SK-N-DZ (cell line): ENCODE results near the gene MSGN1.

Experiments
- DNase-seq: peaks from one replicate; pipeline ENCODE4 v3.0.0-alpha.2; 2015; ENCODE audit warnings: low spot score

MSGN1 gene

GRCh38 chr2:17847236-17847635 is 31.0 kb downstream of the MSGN1 start:
- DNase-seq = no peak

GRCh38 chr2:17849275-17849674 is 33.0 kb downstream of the MSGN1 start:
- peak; percentile 14 for DNase-seq

GRCh38 chr2:17850151-17850550 is 33.9 kb downstream of the MSGN1 start:
- DNase-seq = no peak

- peak; percentile 46 for DNase-seq
Measured at GRCh38 chr2:17851731-17852585, 35.7 kb downstream of the MSGN1 start.

GRCh38 chr2:17853799-17854198 is 37.5 kb downstream of the MSGN1 start:
- no peak for DNase-seq

GRCh38 chr2:17857021-17857420 is 40.8 kb downstream of the MSGN1 start:
- no peak for DNase-seq

GRCh38 chr2:17858064-17858463 is 41.8 kb downstream of the MSGN1 start:
- no peak for DNase-seq

- DNase-seq = no peak
Measured at GRCh38 chr2:17863539-17863938, 47.3 kb downstream of the MSGN1 start.

GRCh38 chr2:17864676-17865075 is 48.4 kb downstream of the MSGN1 start:
- DNase-seq = no peak

- no peak for DNase-seq
Measured at GRCh38 chr2:17867133-17867532, 50.9 kb downstream of the MSGN1 start.
